Activated CD8-positive, alpha-beta T cell treated with anti-CD3 and anti-CD28 coated beads for 36 hours (primary cell): ENCODE measurements around the gene CYP46A1. TPM values are rescaled to one million over a fixed set of nuclear protein-coding genes. Genes with fewer than 3 reads are reported as not detected.

ENCODE experiments used
- ATAC-seq: fragments of 200-7000 bp; cut with Tn5 transposase; one replicate; pipeline ENCODE4 v1.10.0; 2021; ENCODE audit warnings: mild to moderate bottlenecking, moderate library complexity
- CTCF ChIA-PET: fragments of 350-600 bp; sonication (Branson Sonifier 250); formaldehyde crosslinking; loops from one replicate; lab custom pipeline; 2021; ENCODE audit warnings: antibody characterized with exemption; lab: Charles Lee
- POLR2A ChIA-PET: fragments of 350-600 bp; sonication (Branson Sonifier 250); formaldehyde crosslinking; loops from one replicate; lab custom pipeline; 2021; ENCODE audit warnings: antibody characterized with exemption; lab: Charles Lee
- DNase-seq: peaks from one replicate; pipeline ENCODE4 v3.0.0-alpha.2; 2020
- H3K27ac Mint-ChIP-seq: one replicate; pipeline ENCODE4 v1.8.0; 2021; ENCODE audit warnings: mild to moderate bottlenecking, mixed read lengths
- H3K27me3 Mint-ChIP-seq: one replicate; pipeline ENCODE4 v1.8.0; 2021; ENCODE audit warnings: mixed read lengths
- H3K36me3 Mint-ChIP-seq: one replicate; pipeline ENCODE4 v1.8.0; 2021; ENCODE audit warnings: low read depth, mixed read lengths
- H3K4me1 Mint-ChIP-seq: one replicate; pipeline ENCODE4 v1.8.0; 2021; ENCODE audit warnings: low read depth, mixed read lengths
- H3K4me3 Mint-ChIP-seq: one replicate; pipeline ENCODE4 v1.8.0; 2021; ENCODE audit warnings: mild to moderate bottlenecking, moderate library complexity, mixed read lengths
- H3K9me3 Mint-ChIP-seq: one replicate; pipeline ENCODE4 v1.8.0; 2021; ENCODE audit warnings: mixed read lengths
- intact Hi-C: fragments of 100-400 bp; cut with micrococcal nuclease; formaldehyde crosslinking; loops from one replicate; pipeline ENCODE4 v1.10.0; 2022
- total RNA-seq, 2 experiments: library from RNA; stranded (reverse); gene quantifications; one replicate each; pipeline ENCODE4 v1.2.3, GENCODE V29; 2021
- TF ChIP-seq, protein P1 (sequence below): fragments of 200-600 bp; IDR thresholded peaks from one replicate; pipeline ENCODE4 v1.8.0; 2022; ENCODE audit warnings: antibody characterized with exemption, mild to moderate bottlenecking

The CYP46A1 gene
- total RNA-seq, 2 experiments from 2014 or later: 0.16 to 0.20 TPM

DNA sequence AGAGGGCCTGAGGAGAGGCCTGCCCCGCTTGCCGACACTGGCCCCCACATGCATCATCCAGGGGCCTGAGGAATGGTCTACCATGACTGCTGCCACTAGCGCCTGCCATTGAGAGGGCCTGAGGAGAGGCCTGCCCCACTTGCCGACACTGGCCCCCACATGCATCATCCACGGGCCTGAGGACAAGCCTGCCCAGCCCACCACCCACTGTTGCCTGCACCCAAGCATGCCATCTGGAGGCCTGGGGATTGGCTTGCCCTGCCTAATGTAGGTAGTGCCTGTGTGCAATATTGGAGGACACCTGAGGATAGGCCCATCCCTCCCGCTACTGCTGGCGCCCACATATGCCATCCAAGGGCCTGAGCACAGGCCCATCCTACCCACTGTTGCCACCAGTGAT, 24.4 kb downstream of the CYP46A1 start:
- Mint-ChIP-seq H3K27me3 (peaks cover 11% of the 10 kb centered on the region), H3K9me3 (peaks cover 6% of the 10 kb centered on the region), H3K4me1 (no peaks in the 10 kb centered on the region), H3K4me3 (no peak overlapping the region), H3K27ac (no peak overlapping the region), H3K36me3 (peaks cover 3% of the 10 kb centered on the region)
- ChIA-PET CTCF (no interaction called here), POLR2A (no interaction called here)
- DNase-seq (no peak), ATAC-seq (no peak)
- TF ChIP-seq, protein P1, sequence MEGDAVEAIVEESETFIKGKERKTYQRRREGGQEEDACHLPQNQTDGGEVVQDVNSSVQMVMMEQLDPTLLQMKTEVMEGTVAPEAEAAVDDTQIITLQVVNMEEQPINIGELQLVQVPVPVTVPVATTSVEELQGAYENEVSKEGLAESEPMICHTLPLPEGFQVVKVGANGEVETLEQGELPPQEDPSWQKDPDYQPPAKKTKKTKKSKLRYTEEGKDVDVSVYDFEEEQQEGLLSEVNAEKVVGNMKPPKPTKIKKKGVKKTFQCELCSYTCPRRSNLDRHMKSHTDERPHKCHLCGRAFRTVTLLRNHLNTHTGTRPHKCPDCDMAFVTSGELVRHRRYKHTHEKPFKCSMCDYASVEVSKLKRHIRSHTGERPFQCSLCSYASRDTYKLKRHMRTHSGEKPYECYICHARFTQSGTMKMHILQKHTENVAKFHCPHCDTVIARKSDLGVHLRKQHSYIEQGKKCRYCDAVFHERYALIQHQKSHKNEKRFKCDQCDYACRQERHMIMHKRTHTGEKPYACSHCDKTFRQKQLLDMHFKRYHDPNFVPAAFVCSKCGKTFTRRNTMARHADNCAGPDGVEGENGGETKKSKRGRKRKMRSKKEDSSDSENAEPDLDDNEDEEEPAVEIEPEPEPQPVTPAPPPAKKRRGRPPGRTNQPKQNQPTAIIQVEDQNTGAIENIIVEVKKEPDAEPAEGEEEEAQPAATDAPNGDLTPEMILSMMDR: no peak
- intact Hi-C loops: no loop called here

DNA sequence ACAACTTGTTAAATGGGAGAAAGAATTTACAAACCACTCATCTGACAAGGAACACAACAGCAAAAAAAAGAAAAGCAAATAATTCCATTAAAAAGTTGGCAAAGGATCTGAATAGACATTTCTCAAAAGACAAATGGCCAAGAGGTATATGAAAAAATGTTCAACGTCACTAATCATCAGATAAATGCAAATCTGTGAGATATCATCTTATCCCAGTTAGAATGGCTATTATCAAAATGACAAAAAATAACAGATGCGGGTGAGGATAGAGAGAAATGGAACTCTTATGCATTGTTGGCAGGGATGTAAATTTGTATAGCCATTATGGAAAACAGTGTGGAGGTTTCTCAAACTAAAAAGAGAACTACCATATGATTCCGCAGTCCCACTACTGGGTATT, 29.9 kb downstream of the CYP46A1 start:
- no peak overlapping the region for H3K4me3 Mint-ChIP-seq
- peaks cover 6% of the 10 kb centered on the region for H3K27me3 Mint-ChIP-seq
- ATAC-seq (no peak), DNase-seq (no peak)
- H3K4me1 Mint-ChIP-seq: no peaks in the 10 kb centered on the region
- H3K27ac Mint-ChIP-seq: no peak overlapping the region
- H3K36me3 Mint-ChIP-seq: no peaks in the 10 kb centered on the region
- CTCF ChIA-PET: no interaction called here
- POLR2A ChIA-PET: no interaction called here
- TF ChIP-seq, protein P1: no peak
- intact Hi-C loops: no loop called here
- H3K9me3 Mint-ChIP-seq: no peaks in the 10 kb centered on the region

DNA sequence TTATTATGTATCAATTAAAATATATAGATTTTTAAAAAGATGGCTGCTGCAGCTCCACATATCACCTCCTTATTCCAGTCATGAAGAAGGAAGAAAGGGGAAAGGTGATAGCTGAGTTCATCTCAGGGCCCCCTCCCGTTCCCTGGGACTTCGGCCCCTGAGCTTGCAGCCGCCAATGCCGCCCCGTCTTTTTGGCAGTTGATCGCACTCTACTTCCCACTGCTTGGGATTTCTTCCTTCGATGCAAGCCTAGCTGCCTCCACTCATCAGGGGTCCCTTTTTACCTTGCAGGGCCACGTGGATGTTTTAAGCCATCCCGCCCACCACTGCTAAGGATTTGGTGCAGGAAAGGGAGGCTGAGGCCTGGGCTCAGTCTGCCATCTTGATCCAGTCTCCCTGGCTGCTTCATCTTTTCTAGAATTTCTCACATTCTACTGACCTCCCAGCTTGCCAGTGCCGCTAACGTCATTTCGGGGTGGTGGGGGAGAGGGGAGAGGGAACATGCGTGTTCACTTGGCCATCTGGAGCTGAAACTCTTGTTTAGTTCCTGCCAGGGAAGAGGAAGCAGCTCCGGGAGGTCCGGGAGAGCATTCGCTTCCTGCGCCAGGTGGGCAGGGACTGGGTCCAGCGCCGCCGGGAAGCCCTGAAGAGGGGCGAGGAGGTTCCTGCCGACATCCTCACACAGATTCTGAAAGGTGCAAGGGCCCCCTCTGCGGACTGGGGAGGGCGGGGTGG, 31.3 kb downstream of the CYP46A1 start:
- POLR2A ChIA-PET: no interaction called here
- no peaks in the 10 kb centered on the region for H3K9me3 Mint-ChIP-seq
- CTCF ChIA-PET: interaction anchor here (0.9 to 1.8 kb wide), 2 partner anchors 33 to 232 kb away, joined by 3 to 4 read pairs; no protein-coding TSS in a partner anchor
- peaks cover 6% of the 10 kb centered on the region for H3K27me3 Mint-ChIP-seq
- no peaks in the 10 kb centered on the region for H3K4me1 Mint-ChIP-seq
- no peak overlapping the region for H3K27ac Mint-ChIP-seq
- no peak overlapping the region for H3K4me3 Mint-ChIP-seq
- DNase-seq (no peak), ATAC-seq (no peak)
- intact Hi-C loops: no loop called here
- no peaks in the 10 kb centered on the region for H3K36me3 Mint-ChIP-seq
- TF ChIP-seq, protein P1: no peak

DNA sequence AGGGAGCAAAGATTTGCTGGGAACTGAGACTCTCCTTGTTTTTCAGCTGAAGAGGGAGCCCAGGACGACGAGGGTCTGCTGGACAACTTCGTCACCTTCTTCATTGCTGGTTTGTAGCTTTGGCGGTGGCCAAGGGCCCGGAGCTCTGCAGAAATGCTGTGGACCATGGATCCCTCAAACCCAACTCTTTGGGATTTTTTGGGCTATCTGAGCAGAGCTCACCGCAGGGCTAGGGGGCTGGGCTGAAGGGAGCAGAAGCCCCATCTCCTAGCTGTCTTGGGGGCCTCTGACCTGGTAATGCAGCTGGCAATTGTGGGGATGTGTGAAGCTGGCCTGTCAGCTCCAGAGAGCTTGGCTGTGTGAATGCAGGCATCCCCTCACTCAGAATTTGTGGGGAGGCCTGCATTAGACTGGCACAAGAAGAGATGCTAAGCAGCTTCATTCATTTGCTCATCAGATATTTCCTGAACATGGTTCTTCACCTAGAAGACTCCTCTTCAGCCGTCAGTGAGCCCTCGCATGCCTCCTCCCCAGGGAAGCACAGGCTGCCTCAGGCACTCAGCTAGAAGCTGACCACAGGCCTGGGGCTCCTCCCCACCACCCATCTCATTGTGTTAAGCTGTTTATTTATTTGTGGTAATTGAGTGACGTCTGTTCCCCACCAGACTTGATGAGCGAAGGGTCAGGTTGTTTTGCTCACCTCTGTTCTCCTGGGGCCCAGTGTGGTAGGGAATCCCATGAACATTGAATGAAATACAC, 32.2 kb downstream of the CYP46A1 start:
- H3K36me3 Mint-ChIP-seq: no peaks in the 10 kb centered on the region
- peaks cover 6% of the 10 kb centered on the region for H3K27me3 Mint-ChIP-seq
- ChIA-PET POLR2A (no interaction called here), CTCF (interaction anchor here (1.3 to 1.8 kb wide), 2 partner anchors 183 to 231 kb away, joined by 3 to 4 read pairs; no protein-coding TSS in a partner anchor)
- H3K4me1 Mint-ChIP-seq: no peaks in the 10 kb centered on the region
- DNase-seq: no peak
- no peak overlapping the region for H3K27ac Mint-ChIP-seq
- TF ChIP-seq, protein P1: no peak
- no peaks in the 10 kb centered on the region for H3K9me3 Mint-ChIP-seq
- no peak overlapping the region for H3K4me3 Mint-ChIP-seq
- intact Hi-C loops: no loop called here
- ATAC-seq: no peak
